ENCODE data around the gene TEKTIP1. TPM values are rescaled to one million over a fixed set of nuclear protein-coding genes. Genes with fewer than 3 reads are reported as not detected.

TEKTIP1 gene
- total and polyA plus RNA-seq, 10 of the 15 experiments (the other 5 are each of a cell fraction or from before 2014, with no cell fraction given): 0.18 to 2.6 (median 0.60) TPM; not detected in 5

GRCh38 chr19:3497757-3498520 is 41.0 kb upstream of the TEKTIP1 start:
- ATAC-seq (no peak), DNase-seq (ENCODE audit: low read depth, low spot score) (no peak), FAIRE-seq (no peak)
- peaks cover 2% of the 10 kb centered on the region; the same call in 1 of the 2 replicates for H3K4me1 ChIP-seq (ENCODE audit: control insufficient read depth, insufficient read depth, low read length)
- no peak overlapping the region for H3K4me3 ChIP-seq
- intact Hi-C loops (cut with micrococcal nuclease; ENCODE audit: unreplicated experiment): no loop called here
- H3K27ac ChIP-seq (ENCODE audit: control insufficient read depth, insufficient read depth): no peak overlapping the region
- no peak for TF ChIP-seq E2F4 (IDR thresholded peaks at IDR 0.05; ENCODE audit: low read depth, low read length)
- TF ChIP-seq RELB (IDR thresholded peaks at IDR 0.05; ENCODE audit: low read depth): no peak
- no peak for TF ChIP-seq LARP7 (IDR thresholded peaks at IDR 0.05)
- TF ChIP-seq FOXK2 (IDR thresholded peaks at IDR 0.05): no peak
- TF ChIP-seq ZBED1 (IDR thresholded peaks at IDR 0.05; ENCODE audit: borderline replicate concordance): no peak
- 100% methylated on average over 5 of the region's 5 CpGs for WGBS (ENCODE audit: insufficient coverage, insufficient replicate concordance, low lambda C conversion rate, missing lambda C conversion rate)
- H3K79me2 ChIP-seq (ENCODE audit: control insufficient read depth, insufficient read depth, low read length): peaks cover 16% of the 10 kb centered on the region
- no TSS peak for BruUV-seq (replicated peaks)
- no peak overlapping the region for H3K4me2 ChIP-seq (ENCODE audit: control insufficient read depth, insufficient read depth)
- H3K36me3 ChIP-seq (ENCODE audit: control insufficient read depth in 2 of 2, insufficient read depth in 2 of 2, low read length in 1 of 2): peaks cover 6 to 12% of the 10 kb centered on the region in 2 experiments
- in situ Hi-C loops (cut with MboI): no loop called here
- no peaks in the 10 kb centered on the region for H4K20me1 ChIP-seq (ENCODE audit: control insufficient read depth, insufficient read depth)
- ChIA-PET RAD21 (ENCODE audit: unreplicated experiment) (interaction anchor here (0.7 kb wide), 1 partner anchor 30 kb away, joined by 3 read pairs; no protein-coding TSS in a partner anchor), SMC1A (ENCODE audit: uncharacterized antibody, unreplicated experiment) (no interaction called here), POLR2A (no interaction called here), CTCF (interaction anchor here (1.4 kb wide), 1 partner anchor 13 kb away, joined by 6 read pairs; no protein-coding TSS in a partner anchor)
- H2AFZ ChIP-seq (ENCODE audit: control insufficient read depth, low read depth, low read length): no peak overlapping the region
- no peaks in the 10 kb centered on the region for H3K27me3 ChIP-seq (replicated peaks in 1 of 2; ENCODE audit: control insufficient read depth in 2 of 2, insufficient read depth in 2 of 2, low read length in 1 of 2)
- H3K9ac ChIP-seq (ENCODE audit: control insufficient read depth, insufficient read depth, low read length): no peak overlapping the region
- no peaks in the 10 kb centered on the region; the same call in 2 of the 3 replicates for H3K9me3 ChIP-seq (replicated peaks; ENCODE audit: control insufficient read depth, insufficient read depth, low read length)
